ENCODE data around the gene KIRREL3. TPM values are rescaled to one million over a fixed set of nuclear protein-coding genes. Genes with fewer than 3 reads are reported as not detected.

KIRREL3 gene
- total RNA-seq, 3 donors from 2014 or later: not detected

- no peaks in the 10 kb centered on the region for H3K36me3 Mint-ChIP-seq (ENCODE audit: insufficient read depth)
- ATAC-seq (no peak), DNase-seq (no peak)
- H3K9me3 Mint-ChIP-seq: no peaks in the 10 kb centered on the region
- peaks cover 20% of the 10 kb centered on the region for H3K27me3 Mint-ChIP-seq (ENCODE audit: low read depth)
- H3K4me1 Mint-ChIP-seq (ENCODE audit: low read depth): no peaks in the 10 kb centered on the region
- no peak overlapping the region for H3K4me3 Mint-ChIP-seq
These were observed 75.1 kb downstream of the KIRREL3 start for GRCh38 chr11:126925321-126926093.

GRCh38 chr11:126924376-126925040 is 76.1 kb downstream of the KIRREL3 start:
- no peaks in the 10 kb centered on the region for H3K9me3 Mint-ChIP-seq
- H3K4me3 Mint-ChIP-seq: no peak overlapping the region
- H3K27me3 Mint-ChIP-seq (ENCODE audit: low read depth): peaks cover 16% of the 10 kb centered on the region
- no peaks in the 10 kb centered on the region for H3K4me1 Mint-ChIP-seq (ENCODE audit: low read depth)
- DNase-seq (no peak), ATAC-seq (no peak)
- H3K36me3 Mint-ChIP-seq (ENCODE audit: insufficient read depth): no peaks in the 10 kb centered on the region

GRCh38 chr11:126920833-126921232 is 79.7 kb downstream of the KIRREL3 start:
- no peaks in the 10 kb centered on the region for H3K9me3 Mint-ChIP-seq
- no peak for ATAC-seq

GRCh38 chr11:126919147-126919823 is 81.3 kb downstream of the KIRREL3 start:
- Mint-ChIP-seq H3K27me3 (ENCODE audit: low read depth) (peaks cover 4% of the 10 kb centered on the region), H3K4me1 (ENCODE audit: low read depth) (no peaks in the 10 kb centered on the region), H3K4me3 (no peak overlapping the region), H3K9me3 (no peaks in the 10 kb centered on the region), H3K36me3 (ENCODE audit: insufficient read depth) (no peaks in the 10 kb centered on the region)
- DNase-seq: no peak
- ATAC-seq: no peak

More at GRCh38 chr11:126920833-126921232, 79.7 kb downstream of the KIRREL3 start:
- Mint-ChIP-seq H3K36me3 (ENCODE audit: insufficient read depth) (no peaks in the 10 kb centered on the region), H3K27me3 (ENCODE audit: low read depth) (peaks cover 9% of the 10 kb centered on the region), H3K4me3 (no peak overlapping the region), H3K4me1 (ENCODE audit: low read depth) (no peaks in the 10 kb centered on the region)
- no peak for DNase-seq

GRCh38 chr11:126918556-126918955 is 82.0 kb downstream of the KIRREL3 start:
- no peak for ATAC-seq
- H3K27me3 Mint-ChIP-seq (ENCODE audit: low read depth): no peaks in the 10 kb centered on the region
- H3K36me3 Mint-ChIP-seq (ENCODE audit: insufficient read depth): no peaks in the 10 kb centered on the region
- no peak overlapping the region for H3K4me3 Mint-ChIP-seq
- H3K4me1 Mint-ChIP-seq (ENCODE audit: low read depth): no peaks in the 10 kb centered on the region
- H3K9me3 Mint-ChIP-seq: no peaks in the 10 kb centered on the region
- no peak for DNase-seq

GRCh38 chr11:126917531-126918204 is 82.9 kb downstream of the KIRREL3 start:
- peak; percentile 78 to 85 for ATAC-seq
- H3K4me3 Mint-ChIP-seq: no peak overlapping the region
- no peak for DNase-seq
- H3K36me3 Mint-ChIP-seq (ENCODE audit: insufficient read depth): no peaks in the 10 kb centered on the region
- H3K27me3 Mint-ChIP-seq (ENCODE audit: low read depth): no peaks in the 10 kb centered on the region
- H3K4me1 Mint-ChIP-seq (ENCODE audit: low read depth): no peaks in the 10 kb centered on the region
- no peaks in the 10 kb centered on the region for H3K9me3 Mint-ChIP-seq

GRCh38 chr11:126915430-126915829 is 85.1 kb downstream of the KIRREL3 start:
- DNase-seq: no peak

GRCh38 chr11:126914941-126915340 is 85.6 kb downstream of the KIRREL3 start:
- Mint-ChIP-seq H3K27me3 (ENCODE audit: low read depth) (no peaks in the 10 kb centered on the region), H3K9me3 (no peaks in the 10 kb centered on the region), H3K4me1 (ENCODE audit: low read depth) (no peaks in the 10 kb centered on the region), H3K36me3 (ENCODE audit: insufficient read depth) (no peaks in the 10 kb centered on the region), H3K4me3 (no peak overlapping the region)
- ATAC-seq (no peak), DNase-seq (no peak)

More at GRCh38 chr11:126915430-126915829, 85.1 kb downstream of the KIRREL3 start:
- ATAC-seq: no peak
- no peaks in the 10 kb centered on the region for H3K9me3 Mint-ChIP-seq
- no peaks in the 10 kb centered on the region for H3K4me1 Mint-ChIP-seq (ENCODE audit: low read depth)
- no peaks in the 10 kb centered on the region for H3K27me3 Mint-ChIP-seq (ENCODE audit: low read depth)
- no peaks in the 10 kb centered on the region for H3K36me3 Mint-ChIP-seq (ENCODE audit: insufficient read depth)
- H3K4me3 Mint-ChIP-seq: no peak overlapping the region

- Mint-ChIP-seq H3K36me3 (ENCODE audit: insufficient read depth) (no peaks in the 10 kb centered on the region), H3K9me3 (no peaks in the 10 kb centered on the region), H3K27me3 (ENCODE audit: low read depth) (no peaks in the 10 kb centered on the region), H3K4me3 (no peak overlapping the region), H3K4me1 (ENCODE audit: low read depth) (no peaks in the 10 kb centered on the region)
- DNase-seq (no peak), ATAC-seq (no peak)
These were observed 86.4 kb downstream of the KIRREL3 start for GRCh38 chr11:126914166-126914565.

- ATAC-seq (no peak), DNase-seq (no peak)
- H3K27me3 Mint-ChIP-seq (ENCODE audit: low read depth): peaks cover 3% of the 10 kb centered on the region
- no peak overlapping the region for H3K4me3 Mint-ChIP-seq
- H3K4me1 Mint-ChIP-seq (ENCODE audit: low read depth): no peaks in the 10 kb centered on the region
- H3K9me3 Mint-ChIP-seq: no peaks in the 10 kb centered on the region
- H3K36me3 Mint-ChIP-seq (ENCODE audit: insufficient read depth): no peaks in the 10 kb centered on the region
These were observed 96.0 kb downstream of the KIRREL3 start for GRCh38 chr11:126904520-126904919.

GRCh38 chr11:126901783-126902182 is 98.8 kb downstream of the KIRREL3 start:
- Mint-ChIP-seq H3K9me3 (peaks cover 2% of the 10 kb centered on the region), H3K4me3 (no peak overlapping the region), H3K4me1 (ENCODE audit: low read depth) (no peaks in the 10 kb centered on the region), H3K27me3 (ENCODE audit: low read depth) (no peaks in the 10 kb centered on the region), H3K36me3 (ENCODE audit: insufficient read depth) (no peaks in the 10 kb centered on the region)
- DNase-seq (no peak), ATAC-seq (no peak)

- no peaks in the 10 kb centered on the region for H3K36me3 Mint-ChIP-seq (ENCODE audit: insufficient read depth)
- no peak overlapping the region for H3K4me3 Mint-ChIP-seq
- DNase-seq: no peak
- ATAC-seq: no peak
- H3K9me3 Mint-ChIP-seq: peaks cover 8% of the 10 kb centered on the region
- no peaks in the 10 kb centered on the region for H3K4me1 Mint-ChIP-seq (ENCODE audit: low read depth)
- no peaks in the 10 kb centered on the region for H3K27me3 Mint-ChIP-seq (ENCODE audit: low read depth)
These were observed 100.4 kb downstream of the KIRREL3 start for GRCh38 chr11:126899961-126900748.

GRCh38 chr11:126898802-126899201 is 101.8 kb downstream of the KIRREL3 start:
- no peaks in the 10 kb centered on the region for H3K27me3 Mint-ChIP-seq (ENCODE audit: low read depth)
- ATAC-seq (no peak), DNase-seq (no peak)
- H3K4me1 Mint-ChIP-seq (ENCODE audit: low read depth): no peaks in the 10 kb centered on the region
- H3K4me3 Mint-ChIP-seq: no peak overlapping the region
- H3K9me3 Mint-ChIP-seq: peaks cover 8% of the 10 kb centered on the region
- H3K36me3 Mint-ChIP-seq (ENCODE audit: insufficient read depth): no peaks in the 10 kb centered on the region

- Mint-ChIP-seq H3K4me3 (no peak overlapping the region), H3K27me3 (ENCODE audit: low read depth) (no peaks in the 10 kb centered on the region), H3K9me3 (peaks cover 8% of the 10 kb centered on the region), H3K36me3 (ENCODE audit: insufficient read depth) (no peaks in the 10 kb centered on the region), H3K4me1 (ENCODE audit: low read depth) (no peaks in the 10 kb centered on the region)
- no peak for DNase-seq
- ATAC-seq: no peak
These were observed 103.1 kb downstream of the KIRREL3 start for GRCh38 chr11:126897430-126897829.

All from activated T-cell treated with anti-CD3 and anti-CD28 coated beads, Interleukin-2, amount 50 U/mL, for 4 hours (primary cell).